Mesenchymal stem cell (in vitro differentiated cells and primary cell): ENCODE measurements around the gene DDO.

Source experiments
- DNase-seq: peaks from one replicate; pipeline ENCODE4 v3.0.0-alpha.2; 2013
- H2AFZ ChIP-seq: one replicate; pipeline ENCODE4 v1.6.1; 2013; ENCODE audit warnings: low read depth, mild to moderate bottlenecking, control low read depth, inconsistent platforms, low read length, moderate library complexity
- H2AK5ac ChIP-seq: 2 replicates; pipeline ENCODE4 v1.6.1; 2013; ENCODE audit warnings: low read length, moderate library complexity, mild to moderate bottlenecking, inconsistent platforms; ENCODE audit not compliant: severe bottlenecking
- H2BK120ac ChIP-seq: one replicate; pipeline ENCODE4 v1.6.1; 2013; ENCODE audit warnings: low read depth, mild to moderate bottlenecking, inconsistent platforms, low read length, moderate library complexity
- H2BK12ac ChIP-seq, 2 experiments: one replicate each; pipeline ENCODE4 v1.6.1; 2013; ENCODE audit warnings: inconsistent platforms in 2 of 2, low read length in 2 of 2, mild to moderate bottlenecking in 2 of 2, moderate library complexity in 2 of 2, control low read depth in 1 of 2
- H2BK15ac ChIP-seq: one replicate; pipeline ENCODE4 v1.6.1; 2013; ENCODE audit warnings: mild to moderate bottlenecking, low read depth, inconsistent platforms; ENCODE audit not compliant: poor library complexity, severe bottlenecking
- H2BK5ac ChIP-seq: 2 replicates; pipeline ENCODE4 v1.6.1; 2013; ENCODE audit warnings: low read depth, mild to moderate bottlenecking, low read length, control low read depth, inconsistent platforms; ENCODE audit not compliant: poor library complexity, severe bottlenecking
- H3K14ac ChIP-seq, 2 experiments: one replicate each; pipeline ENCODE4 v1.6.1; 2013; ENCODE audit warnings: inconsistent platforms in 2 of 2, low read length in 2 of 2, control low read depth in 1 of 2, mild to moderate bottlenecking in 1 of 2, moderate library complexity in 1 of 2
- H3K18ac ChIP-seq, 2 experiments: one replicate each; pipeline ENCODE4 v1.6.1; 2013; ENCODE audit warnings: inconsistent platforms in 2 of 2, low read length in 2 of 2, control low read depth in 1 of 2, low read depth in 1 of 2, mild to moderate bottlenecking in 1 of 2
- H3K23ac ChIP-seq, 2 experiments: one replicate each; pipeline ENCODE4 v1.6.1; 2013; ENCODE audit warnings: inconsistent platforms in 2 of 2, low read length in 2 of 2, mild to moderate bottlenecking in 2 of 2, moderate library complexity in 2 of 2, control low read depth in 1 of 2
- H3K27ac ChIP-seq: 2 replicates; pipeline ENCODE4 v1.5.1; 2013; ENCODE audit warnings: mild to moderate bottlenecking, moderate library complexity, low read length, control low read depth, inconsistent platforms; ENCODE audit not compliant: poor library complexity, severe bottlenecking
- H3K27me3 ChIP-seq, 2 experiments: 2 replicates each; pipeline versions ENCODE4 v1.6.1 to v1.7.0; 2013; ENCODE audit warnings: low read length in 2 of 2, mild to moderate bottlenecking in 2 of 2, moderate library complexity in 2 of 2, control low read depth in 1 of 2, inconsistent platforms in 1 of 2; ENCODE audit not compliant: control insufficient read depth in 1 of 2, insufficient read depth in 1 of 2
- H3K36me3 ChIP-seq, 2 experiments: 2 replicates each; pipeline versions ENCODE4 v1.6.1 to v1.7.0; 2013; ENCODE audit warnings: low read length in 2 of 2, control low read depth in 1 of 2, inconsistent platforms in 1 of 2, low read depth in 1 of 2, mild to moderate bottlenecking in 1 of 2; ENCODE audit not compliant: insufficient read depth in 2 of 2, control insufficient read depth in 1 of 2
- H3K4ac ChIP-seq, 2 experiments: one replicate each; pipeline ENCODE4 v1.6.1; 2013; ENCODE audit warnings: inconsistent platforms in 2 of 2, low read length in 2 of 2, mild to moderate bottlenecking in 2 of 2, moderate library complexity in 2 of 2, control low read depth in 1 of 2, low read depth in 1 of 2
- H3K4me1 ChIP-seq: 2 replicates; pipeline ENCODE4 v1.6.1; 2013; ENCODE audit warnings: low read depth, low read length, control low read depth; ENCODE audit not compliant: control insufficient read depth, insufficient read depth
- H3K4me2 ChIP-seq: 2 replicates; pipeline ENCODE4 v1.6.1; 2013; ENCODE audit warnings: low read length, mild to moderate bottlenecking, inconsistent platforms; ENCODE audit not compliant: poor library complexity, severe bottlenecking
- H3K4me3 ChIP-seq, 2 experiments: 2 replicates each; pipeline versions ENCODE4 v1.5.1 to v1.7.0; 2013; ENCODE audit warnings: low read length in 2 of 2, mild to moderate bottlenecking in 2 of 2, control low read depth in 1 of 2, low read depth in 1 of 2; ENCODE audit not compliant: insufficient read depth in 1 of 2
- H3K79me1 ChIP-seq: replicated peaks from 2 replicates; pipeline ENCODE4 v1.6.1; 2013; ENCODE audit warnings: mild to moderate bottlenecking, control low read depth, low read length, inconsistent platforms; ENCODE audit not compliant: poor library complexity, severe bottlenecking
- H3K9ac ChIP-seq: 2 replicates; pipeline ENCODE4 v1.7.0; 2013; ENCODE audit warnings: mild to moderate bottlenecking, low read length, moderate library complexity
- H3K9me3 ChIP-seq: 2 replicates; pipeline ENCODE4 v1.7.0; 2013; ENCODE audit warnings: mild to moderate bottlenecking, low read length; ENCODE audit not compliant: control insufficient read depth
- H4K8ac ChIP-seq: one replicate; pipeline ENCODE4 v1.6.1; 2013; ENCODE audit warnings: inconsistent platforms, mild to moderate bottlenecking, low read length, moderate library complexity
- H4K91ac ChIP-seq: one replicate; pipeline ENCODE4 v1.6.1; 2013; ENCODE audit warnings: mild to moderate bottlenecking, low read length, inconsistent platforms
- WGBS: methylation state at CpG from one replicate; pipeline ENCODE4 v1.1.7; 2013; ENCODE audit warnings: mixed read lengths; 5-methylcytosine and 5-hydroxymethylcytosine counted together

The DDO gene

DNA sequence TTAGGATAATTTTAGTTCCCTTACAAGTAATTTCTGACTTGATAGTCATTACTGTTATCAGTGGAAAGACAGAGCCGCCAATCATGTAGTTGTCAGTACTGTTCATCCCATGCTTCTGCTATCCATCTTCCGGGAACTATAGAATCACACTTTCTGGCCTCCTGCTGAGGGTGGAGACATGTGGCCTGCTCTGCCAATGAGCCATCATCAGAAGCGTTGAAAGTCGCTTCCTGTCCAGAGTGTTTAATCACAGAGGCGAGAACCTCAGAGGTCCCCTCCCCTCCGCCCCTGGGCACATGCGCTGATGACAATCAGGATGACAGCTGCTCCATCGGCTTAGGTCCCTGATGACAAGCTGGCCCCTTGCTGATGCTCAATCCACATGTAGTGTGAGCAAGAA is 3.0 kb downstream of the DDO start:
- DNase-seq: no peak
- H2BK15ac ChIP-seq: no peak overlapping the region
- H3K18ac ChIP-seq: no peak overlapping the region
- H3K4ac ChIP-seq: no peak overlapping the region
- H2BK12ac ChIP-seq: no peak overlapping the region
- H3K4me1 ChIP-seq: peaks cover 4% of the 10 kb centered on the region
- no peak overlapping the region for H3K9ac ChIP-seq
- H3K27ac ChIP-seq: no peak overlapping the region
- 62% methylated on average over 8 of the region's 8 CpGs for WGBS
- H2AK5ac ChIP-seq: no peak overlapping the region
- H3K14ac ChIP-seq: no peak overlapping the region
- H3K79me1 ChIP-seq: no peaks in the 10 kb centered on the region
- H3K36me3 ChIP-seq: no peaks in the 10 kb centered on the region
- no peaks in the 10 kb centered on the region for H3K9me3 ChIP-seq
- peaks cover 0 to 12% of the 10 kb centered on the region in 2 experiments for H3K27me3 ChIP-seq
- no peak overlapping the region for H3K4me3 ChIP-seq
- H4K8ac ChIP-seq: no peak overlapping the region
- H2BK120ac ChIP-seq: no peak overlapping the region
- no peak overlapping the region for H2BK5ac ChIP-seq
- no peak overlapping the region for H4K91ac ChIP-seq
- H3K4me2 ChIP-seq: no peak overlapping the region
- no peak overlapping the region for H3K23ac ChIP-seq
- no peak overlapping the region for H2AFZ ChIP-seq

DNA sequence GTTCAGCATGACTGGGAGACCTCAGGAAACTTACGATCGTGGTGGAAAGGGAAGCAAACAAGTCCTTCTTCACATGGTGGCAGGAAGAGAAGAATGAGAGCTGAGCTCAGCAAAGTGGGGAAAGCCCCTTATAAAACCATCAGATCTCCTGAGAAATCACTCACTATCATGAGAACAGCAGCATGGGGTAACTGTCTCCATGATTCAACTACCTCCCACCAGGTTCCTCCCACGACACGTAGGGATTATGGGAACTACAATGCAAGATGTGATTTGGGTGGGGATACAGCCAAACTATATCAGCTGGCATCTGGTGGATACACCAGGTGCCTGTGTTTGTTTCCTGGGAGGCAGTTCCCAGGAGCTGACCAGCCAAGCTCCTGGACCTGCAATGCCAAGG is 4.9 kb downstream of the DDO start:
- Histone ChIP-seq H3K4me1 (peaks cover 3% of the 10 kb centered on the region), H3K14ac (no peak overlapping the region), H4K8ac (no peak overlapping the region), H3K4ac (no peak overlapping the region), H3K36me3 (no peaks in the 10 kb centered on the region), H3K27ac (no peak overlapping the region), H2AFZ (no peak overlapping the region), H2BK5ac (no peak overlapping the region), H3K23ac (no peak overlapping the region), H3K9me3 (no peaks in the 10 kb centered on the region), H3K9ac (no peak overlapping the region), H3K4me2 (no peak overlapping the region), H3K18ac (no peak overlapping the region), H2AK5ac (no peak overlapping the region), H3K79me1 (no peaks in the 10 kb centered on the region), H3K4me3 (no peak overlapping the region), H3K27me3 (peaks cover 0 to 9% of the 10 kb centered on the region in 2 experiments), H4K91ac (no peak overlapping the region), H2BK12ac (no peak overlapping the region), H2BK15ac (no peak overlapping the region), H2BK120ac (no peak overlapping the region)
- 72% methylated on average over 4 of the region's 4 CpGs for WGBS
- no peak for DNase-seq

DNA sequence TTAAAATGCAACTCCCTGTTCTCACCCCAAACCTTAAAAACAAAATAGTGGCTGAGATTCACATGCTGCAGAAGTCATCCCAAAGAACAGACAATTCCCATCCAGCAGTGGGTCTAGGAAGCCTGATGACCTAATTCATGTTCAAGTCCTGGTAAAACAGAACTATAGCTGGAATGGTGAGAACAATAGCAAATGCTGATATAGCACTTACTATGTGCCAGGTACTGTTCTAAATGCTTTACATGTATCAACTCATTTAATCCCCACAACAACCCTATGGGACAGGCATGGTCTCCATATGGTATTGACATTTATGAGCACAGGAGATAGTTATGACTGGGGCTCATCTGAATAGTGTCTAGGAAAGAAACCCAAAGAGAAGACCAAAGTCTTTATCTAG is 5.6 kb downstream of the DDO start:
- Histone ChIP-seq H2BK120ac (no peak overlapping the region), H2BK15ac (no peak overlapping the region), H3K4me3 (no peak overlapping the region), H4K8ac (no peak overlapping the region), H3K27ac (no peak overlapping the region), H3K18ac (no peak overlapping the region), H2BK5ac (no peak overlapping the region), H2AFZ (no peak overlapping the region), H3K9ac (no peak overlapping the region), H3K14ac (no peak overlapping the region), H3K36me3 (no peaks in the 10 kb centered on the region), H3K27me3 (peaks cover 0 to 6% of the 10 kb centered on the region in 2 experiments), H3K23ac (no peak overlapping the region), H3K4me1 (peaks cover 2% of the 10 kb centered on the region), H4K91ac (no peak overlapping the region), H2BK12ac (no peak overlapping the region), H3K79me1 (no peaks in the 10 kb centered on the region), H3K4me2 (no peak overlapping the region), H3K4ac (no peak overlapping the region), H2AK5ac (no peak overlapping the region), H3K9me3 (no peaks in the 10 kb centered on the region)
- DNase-seq: no peak

DNA sequence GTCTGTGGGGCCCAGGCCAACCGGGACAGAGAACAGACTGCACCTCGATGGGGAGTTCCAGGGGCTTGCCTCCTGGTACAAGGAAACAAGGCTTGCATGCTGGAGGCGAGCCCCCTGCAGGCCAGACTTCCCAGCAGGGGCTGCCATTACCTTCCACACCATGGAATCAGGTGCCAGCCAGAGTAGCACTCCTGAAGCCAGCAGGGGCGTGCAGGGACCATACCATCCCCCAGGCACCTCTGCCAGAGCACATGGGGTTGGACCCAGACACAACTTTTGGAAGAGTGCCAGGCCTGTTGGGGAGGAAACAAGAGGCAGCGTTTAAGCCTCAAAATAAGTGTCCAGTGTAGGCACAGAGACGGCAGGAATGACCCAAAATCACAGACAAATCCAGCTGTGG is 6.5 kb downstream of the DDO start:
- Histone ChIP-seq H2BK5ac (no peak overlapping the region), H3K9ac (no peak overlapping the region), H3K27ac (no peak overlapping the region), H2BK15ac (no peak overlapping the region), H3K23ac (no peak overlapping the region), H3K27me3 (peaks cover 0 to 6% of the 10 kb centered on the region in 2 experiments), H3K4me2 (no peak overlapping the region), H3K36me3 (no peaks in the 10 kb centered on the region), H4K91ac (no peak overlapping the region), H2BK120ac (no peak overlapping the region), H2AFZ (no peak overlapping the region), H3K14ac (no peak overlapping the region), H3K18ac (no peak overlapping the region), H3K4ac (no peak overlapping the region), H3K79me1 (no peaks in the 10 kb centered on the region), H3K9me3 (no peaks in the 10 kb centered on the region), H2BK12ac (no peak overlapping the region), H3K4me1 (peaks cover 2% of the 10 kb centered on the region), H4K8ac (no peak overlapping the region), H3K4me3 (no peak overlapping the region), H2AK5ac (no peak overlapping the region)
- 68% methylated on average over 6 of the region's 6 CpGs for WGBS
- no peak for DNase-seq
